Measurements from ENCODE around the gene DNAJC4. TPM values are rescaled to one million over a fixed set of nuclear protein-coding genes. Genes with fewer than 3 reads are reported as not detected.

The DNAJC4 gene
- polyA plus RNA-seq, 3 donors = 25.5 to 78.9 (median 32.5) TPM

GRCh38 chr11:64207256-64208085, 22.9 kb upstream of the DNAJC4 start:
- H3K4me3 Mint-ChIP-seq = peak overlapping the region; percentile 98
- DNase-seq = peak; percentile 89 to 92 (median 92)
- H4K20me1 ChIP-seq (ENCODE audit: insufficient read depth, low read length) = peaks cover 53% of the 10 kb centered on the region
- H3K27me3 Mint-ChIP-seq (ENCODE audit: low read depth in 3 of 3) = no peaks in the 10 kb centered on the region
- peak overlapping the region; percentile 97 to 99 (median 98) for H3K27ac Mint-ChIP-seq
- H3K4me1 Mint-ChIP-seq = peaks cover 48% of the 10 kb centered on the region
- H3K36me3 Mint-ChIP-seq = peaks cover 59 to 61% of the 10 kb centered on the region in 2 donors
- H3K27ac ChIP-seq (ENCODE audit: low read depth in 1 of 2, low read length in 2 of 2) = peak overlapping the region; percentile 98 to 99
- peaks cover 43 to 55% of the 10 kb centered on the region in 2 donors for H3K4me1 ChIP-seq (ENCODE audit: control insufficient read depth in 1 of 2, insufficient read depth in 2 of 2, low read length in 2 of 2)
- peak overlapping the region; percentile 62 to 100 (median 98) for H3K4me3 ChIP-seq (replicated peaks in 1 of 3; ENCODE audit: low read depth in 2 of 3, low read length in 3 of 3)
- intact Hi-C loops (cut with micrococcal nuclease) = loop anchor here (1.0 to 5.0 kb wide), 3 partner anchors 19 to 97 kb away; partner anchors contain the start of genes FKBP2 (in 2 of the 2), ESRRA (in 1 of the 2), NUDT22 (in 1 of the 2) and TRPT1 (in 1 of the 2)
- no peaks in the 10 kb centered on the region for H3K9me3 ChIP-seq (replicated peaks in 1 of 2; ENCODE audit: control insufficient read depth in 1 of 2, insufficient read depth in 1 of 2, low read length in 2 of 2)
- no peak for TF ChIP-seq CTCF (IDR thresholded peaks at IDR 0.05)
- peaks cover 60 to 61% of the 10 kb centered on the region in 2 donors for H3K36me3 ChIP-seq (replicated peaks in 1 of 2; ENCODE audit: control insufficient read depth in 1 of 2, insufficient read depth in 2 of 2, low read length in 2 of 2)
- peak overlapping the region; percentile 97 for H3K9ac ChIP-seq (ENCODE audit: insufficient read depth, low read length, poor library complexity, severe bottlenecking)
- peak overlapping the region; percentile 94 for H3K4me2 ChIP-seq (replicated peaks; ENCODE audit: extremely low read depth, low read length, poor library complexity, severe bottlenecking)
- peak overlapping the region; percentile 18 for H2AFZ ChIP-seq (ENCODE audit: insufficient read depth, low read depth, low read length, poor library complexity, severe bottlenecking)
- WGBS (ENCODE audit: insufficient coverage) = 0% methylated on average over 26 of the region's 30 CpGs
- peaks cover 63% of the 10 kb centered on the region for H3K79me2 ChIP-seq (ENCODE audit: insufficient read depth, low read length)
- peaks cover 0 to 1% (median 0%) of the 10 kb centered on the region in 7 donors for H3K9me3 Mint-ChIP-seq
- H3K27me3 ChIP-seq (ENCODE audit: control insufficient read depth in 2 of 2, insufficient read depth in 2 of 2, low read length in 2 of 2) = no peaks in the 10 kb centered on the region

GRCh38 chr11:64208086-64208795, 22.1 kb upstream of the DNAJC4 start:
- Mint-ChIP-seq H3K27me3 (ENCODE audit: low read depth in 3 of 3) (peaks cover 0 to 2% (median 0%) of the 10 kb centered on the region in 3 donors), H3K9me3 (peaks cover 0 to 1% (median 0%) of the 10 kb centered on the region in 7 donors), H3K4me3 (peak overlapping the region; percentile 98), H3K27ac (peak overlapping the region; percentile 97 to 99 (median 98)), H3K36me3 (peaks cover 54 to 60% of the 10 kb centered on the region in 2 donors), H3K4me1 (peaks cover 50% of the 10 kb centered on the region)
- DNase-seq = no peak
- intact Hi-C loops (cut with micrococcal nuclease) = loop anchor here (5.0 kb wide), 1 partner anchor 34 kb away; the partner anchor contains the start of gene FKBP2 (in 2 of the 2)
- Histone ChIP-seq H3K27ac (ENCODE audit: low read depth in 1 of 2, low read length in 2 of 2) (peak overlapping the region; percentile 98 to 99), H4K20me1 (ENCODE audit: insufficient read depth, low read length) (peaks cover 61% of the 10 kb centered on the region), H3K9me3 (replicated peaks in 1 of 2; ENCODE audit: control insufficient read depth in 1 of 2, insufficient read depth in 1 of 2, low read length in 2 of 2) (no peaks in the 10 kb centered on the region), H3K4me1 (ENCODE audit: control insufficient read depth in 1 of 2, insufficient read depth in 2 of 2, low read length in 2 of 2) (peaks cover 43 to 55% of the 10 kb centered on the region in 2 donors), H3K79me2 (ENCODE audit: insufficient read depth, low read length) (peaks cover 65% of the 10 kb centered on the region), H3K9ac (ENCODE audit: insufficient read depth, low read length, poor library complexity, severe bottlenecking) (peak overlapping the region; percentile 97), H3K36me3 (replicated peaks in 1 of 2; ENCODE audit: control insufficient read depth in 1 of 2, insufficient read depth in 2 of 2, low read length in 2 of 2) (peaks cover 56 to 57% of the 10 kb centered on the region in 2 donors), H3K27me3 (ENCODE audit: control insufficient read depth in 2 of 2, insufficient read depth in 2 of 2, low read length in 2 of 2) (no peaks in the 10 kb centered on the region), H2AFZ (ENCODE audit: insufficient read depth, low read depth, low read length, poor library complexity, severe bottlenecking) (no peak overlapping the region), H3K4me2 (replicated peaks; ENCODE audit: extremely low read depth, low read length, poor library complexity, severe bottlenecking) (peak overlapping the region; percentile 94), H3K4me3 (replicated peaks in 1 of 3; ENCODE audit: low read depth in 2 of 3, low read length in 3 of 3) (peak overlapping the region; percentile 62 to 100 (median 98))
- TF ChIP-seq CTCF (IDR thresholded peaks at IDR 0.05) = no peak
- WGBS (ENCODE audit: insufficient coverage) = 64% methylated on average over 20 of the region's 23 CpGs
